HepG2 (cell line): Measurements from ENCODE around the gene APOA1. TPM values are rescaled to one million over a fixed set of nuclear protein-coding genes. Genes with fewer than 3 reads are reported as not detected.

Source experiments
- DPF2 ChIP-seq: sonication (generic); formaldehyde crosslinking; IDR thresholded peaks from 2 replicates; pipeline ENCODE4 v1.4.0; 2020; ENCODE audit warnings: mild to moderate bottlenecking, low read depth, missing genetic modification reagents, borderline replicate concordance
- MATR3 ChIP-seq: sonication (generic); formaldehyde crosslinking; IDR thresholded peaks from 2 replicates; pipeline ENCODE4 v1.4.0; 2020; ENCODE audit warnings: missing genetic modification reagents
- MIER2 ChIP-seq: IDR thresholded peaks from 2 replicates; pipeline ENCODE4 v1.6.1; 2016; ENCODE audit warnings: missing biosample characterization, missing genetic modification reagents
- MLLT10 ChIP-seq: sonication (generic); formaldehyde crosslinking; IDR thresholded peaks from 2 replicates; pipeline ENCODE4 v1.4.0; 2020; ENCODE audit warnings: missing genetic modification reagents
- MXI1 ChIP-seq: IDR thresholded peaks from 3 replicates; pipeline ENCODE4 v1.6.1; 2012; ENCODE audit warnings: low read depth, low read length, inconsistent platforms, borderline replicate concordance
- NFE2 ChIP-seq: sonication (generic); formaldehyde crosslinking; IDR thresholded peaks from 2 replicates; pipeline ENCODE4 v1.4.0; 2020; ENCODE audit warnings: missing genetic modification reagents
- PHF20 ChIP-seq: sonication (generic); formaldehyde crosslinking; IDR thresholded peaks from 2 replicates; pipeline ENCODE4 v1.5.0; 2020; ENCODE audit warnings: mild to moderate bottlenecking, missing genetic modification reagents
- PLRG1 ChIP-seq: fragments of 450-650 bp; conservative IDR thresholded peaks from 2 replicates; pipeline ENCODE4 v1.6.1; 2016
- POLR2AphosphoS2 ChIP-seq: IDR thresholded peaks from 2 replicates; pipeline ENCODE4 v1.6.1; 2011; ENCODE audit warnings: low read depth, low read length, improper control_type of control experiment
- SMARCE1 ChIP-seq: fragments of 450-650 bp; IDR thresholded peaks from 2 replicates; pipeline ENCODE4 v1.6.1; 2017; ENCODE audit warnings: borderline replicate concordance
- SSRP1 ChIP-seq: IDR thresholded peaks from 2 replicates; pipeline ENCODE4 v1.6.1; 2016; ENCODE audit warnings: control low read depth
- TMF1 ChIP-seq: sonication (generic); formaldehyde crosslinking; IDR thresholded peaks from 2 replicates; pipeline ENCODE4 v1.8.1; 2022; ENCODE audit warnings: low read depth, missing genetic modification reagents
- ZNF235 ChIP-seq: sonication (generic); formaldehyde crosslinking; IDR thresholded peaks from 2 replicates; pipeline ENCODE4 v1.8.1; 2023; ENCODE audit warnings: mild to moderate bottlenecking, missing genetic modification reagents, borderline replicate concordance
- ZNF781 ChIP-seq: sonication (generic); formaldehyde crosslinking; IDR thresholded peaks from 2 replicates; pipeline ENCODE4 v1.5.1; 2020; ENCODE audit warnings: borderline replicate concordance, mild to moderate bottlenecking, missing genetic modification reagents; ENCODE audit errors: not compliant biosample characterization
- polyA plus RNA-seq, 8 experiments: library from polyadenylated mRNA; depleted of rRNA in 3 of 8; stranded (reverse) in 7 of 8; unstranded in 1 of 8; fragments of >200 nt; fragmentation: Illumina TruSeq in 4 of 8; extraction: Trizol in 4 of 8; gene quantifications; 2 replicates each; pipeline versions ENCODE4 v1.2.1 to v1.2.3, GENCODE V29; 2011 to 2016; ENCODE audit warnings: low read depth in 4 of 8, missing spikeins in 1 of 8, mixed read lengths in 1 of 8; ENCODE audit not compliant: insufficient read depth in 1 of 8
- total RNA-seq, 5 experiments: library from RNA; depleted of rRNA; stranded (reverse); fragments of >200 nt; fragmentation: Illumina TruSeq; extraction: Trizol; gene quantifications; 2 replicates each; pipeline ENCODE4 v1.2.3, GENCODE V29; 2016; ENCODE audit warnings: low read depth in 1 of 5
- TF ChIP-seq, protein P1 (sequence below): sonication (generic); formaldehyde crosslinking; IDR thresholded peaks from 2 replicates; pipeline ENCODE4 v1.4.0; 2020; ENCODE audit warnings: missing genetic modification reagents, borderline replicate concordance
- TF ChIP-seq, protein P2 (sequence below): sonication (generic); formaldehyde crosslinking; conservative IDR thresholded peaks from 2 replicates; pipeline ENCODE4 v1.8.0; 2022; ENCODE audit warnings: missing genetic modification reagents
- TF ChIP-seq, protein P3 (sequence below): sonication (generic); formaldehyde crosslinking; IDR thresholded peaks from 2 replicates; pipeline ENCODE4 v1.5.0; 2020; ENCODE audit warnings: missing genetic modification reagents
- TF ChIP-seq, protein P4 (sequence below): sonication (generic); formaldehyde crosslinking; IDR thresholded peaks from 2 replicates; pipeline ENCODE4 v1.5.0; 2020; ENCODE audit warnings: mild to moderate bottlenecking, missing genetic modification reagents
- TF ChIP-seq, protein P5 (sequence below): sonication (generic); formaldehyde crosslinking; IDR thresholded peaks from 2 replicates; pipeline ENCODE4 v1.4.0; 2020; ENCODE audit warnings: missing genetic modification reagents

Gene APOA1
- total and polyA plus RNA-seq, 2 of the 13 experiments (the other 11 are each of a cell fraction or from before 2014, with no cell fraction given), result 1,973 to 5,485 TPM

DNA sequence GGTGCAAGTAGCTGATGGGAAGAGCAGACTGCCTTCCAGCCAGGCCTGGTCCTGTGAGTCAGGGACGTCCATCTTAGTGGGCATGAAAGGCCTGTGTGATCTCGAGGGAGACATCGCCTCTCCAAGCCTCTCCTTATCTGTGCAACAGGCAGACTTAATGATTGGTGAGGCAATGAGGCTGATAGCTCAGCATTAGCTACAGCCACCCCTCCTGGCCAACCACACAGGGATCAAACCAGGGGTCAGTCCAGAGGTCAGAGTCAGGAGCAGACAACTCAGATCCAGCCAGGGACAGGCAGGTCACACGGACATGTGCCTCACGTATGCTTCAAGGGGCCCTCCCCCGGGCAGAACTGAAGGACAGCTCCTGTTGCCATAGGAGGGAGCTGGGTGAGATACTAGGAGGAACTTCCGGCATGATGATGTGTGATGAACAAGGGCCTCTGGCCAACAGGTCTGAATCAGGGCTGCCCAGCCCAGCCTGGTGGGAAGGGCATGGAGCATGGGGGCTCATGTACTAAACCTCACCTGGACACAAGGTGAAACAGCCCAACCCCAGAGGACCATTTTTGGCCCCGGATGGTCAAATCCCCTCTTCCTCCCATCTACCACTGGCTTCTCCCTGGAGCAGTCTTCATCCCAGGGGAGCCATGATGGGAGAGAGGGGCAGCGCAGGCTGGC lies 10.5 kb downstream of the APOA1 start (continued):
- TF ChIP-seq, protein P1, sequence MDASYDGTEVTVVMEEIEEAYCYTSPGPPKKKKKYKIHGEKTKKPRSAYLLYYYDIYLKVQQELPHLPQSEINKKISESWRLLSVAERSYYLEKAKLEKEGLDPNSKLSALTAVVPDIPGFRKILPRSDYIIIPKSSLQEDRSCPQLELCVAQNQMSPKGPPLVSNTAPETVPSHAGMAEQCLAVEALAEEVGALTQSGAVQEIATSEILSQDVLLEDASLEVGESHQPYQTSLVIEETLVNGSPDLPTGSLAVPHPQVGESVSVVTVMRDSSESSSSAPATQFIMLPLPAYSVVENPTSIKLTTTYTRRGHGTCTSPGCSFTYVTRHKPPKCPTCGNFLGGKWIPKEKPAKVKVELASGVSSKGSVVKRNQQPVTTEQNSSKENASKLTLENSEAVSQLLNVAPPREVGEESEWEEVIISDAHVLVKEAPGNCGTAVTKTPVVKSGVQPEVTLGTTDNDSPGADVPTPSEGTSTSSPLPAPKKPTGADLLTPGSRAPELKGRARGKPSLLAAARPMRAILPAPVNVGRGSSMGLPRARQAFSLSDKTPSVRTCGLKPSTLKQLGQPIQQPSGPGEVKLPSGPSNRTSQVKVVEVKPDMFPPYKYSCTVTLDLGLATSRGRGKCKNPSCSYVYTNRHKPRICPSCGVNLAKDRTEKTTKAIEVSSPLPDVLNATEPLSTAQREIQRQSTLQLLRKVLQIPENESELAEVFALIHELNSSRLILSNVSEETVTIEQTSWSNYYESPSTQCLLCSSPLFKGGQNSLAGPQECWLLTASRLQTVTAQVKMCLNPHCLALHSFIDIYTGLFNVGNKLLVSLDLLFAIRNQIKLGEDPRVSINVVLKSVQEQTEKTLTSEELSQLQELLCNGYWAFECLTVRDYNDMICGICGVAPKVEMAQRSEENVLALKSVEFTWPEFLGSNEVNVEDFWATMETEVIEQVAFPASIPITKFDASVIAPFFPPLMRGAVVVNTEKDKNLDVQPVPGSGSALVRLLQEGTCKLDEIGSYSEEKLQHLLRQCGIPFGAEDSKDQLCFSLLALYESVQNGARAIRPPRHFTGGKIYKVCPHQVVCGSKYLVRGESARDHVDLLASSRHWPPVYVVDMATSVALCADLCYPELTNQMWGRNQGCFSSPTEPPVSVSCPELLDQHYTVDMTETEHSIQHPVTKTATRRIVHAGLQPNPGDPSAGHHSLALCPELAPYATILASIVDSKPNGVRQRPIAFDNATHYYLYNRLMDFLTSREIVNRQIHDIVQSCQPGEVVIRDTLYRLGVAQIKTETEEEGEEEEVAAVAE (CRISPR knock-in tag), result no peak
- TF ChIP-seq SMARCE1, result no peak
- TF ChIP-seq, protein P2, sequence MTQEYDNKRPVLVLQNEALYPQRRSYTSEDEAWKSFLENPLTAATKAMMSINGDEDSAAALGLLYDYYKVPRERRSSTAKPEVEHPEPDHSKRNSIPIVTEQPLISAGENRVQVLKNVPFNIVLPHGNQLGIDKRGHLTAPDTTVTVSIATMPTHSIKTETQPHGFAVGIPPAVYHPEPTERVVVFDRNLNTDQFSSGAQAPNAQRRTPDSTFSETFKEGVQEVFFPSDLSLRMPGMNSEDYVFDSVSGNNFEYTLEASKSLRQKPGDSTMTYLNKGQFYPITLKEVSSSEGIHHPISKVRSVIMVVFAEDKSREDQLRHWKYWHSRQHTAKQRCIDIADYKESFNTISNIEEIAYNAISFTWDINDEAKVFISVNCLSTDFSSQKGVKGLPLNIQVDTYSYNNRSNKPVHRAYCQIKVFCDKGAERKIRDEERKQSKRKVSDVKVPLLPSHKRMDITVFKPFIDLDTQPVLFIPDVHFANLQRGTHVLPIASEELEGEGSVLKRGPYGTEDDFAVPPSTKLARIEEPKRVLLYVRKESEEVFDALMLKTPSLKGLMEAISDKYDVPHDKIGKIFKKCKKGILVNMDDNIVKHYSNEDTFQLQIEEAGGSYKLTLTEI (CRISPR knock-in tag), result no peak
- no peak for TF ChIP-seq NFE2
- TF ChIP-seq, protein P3, sequence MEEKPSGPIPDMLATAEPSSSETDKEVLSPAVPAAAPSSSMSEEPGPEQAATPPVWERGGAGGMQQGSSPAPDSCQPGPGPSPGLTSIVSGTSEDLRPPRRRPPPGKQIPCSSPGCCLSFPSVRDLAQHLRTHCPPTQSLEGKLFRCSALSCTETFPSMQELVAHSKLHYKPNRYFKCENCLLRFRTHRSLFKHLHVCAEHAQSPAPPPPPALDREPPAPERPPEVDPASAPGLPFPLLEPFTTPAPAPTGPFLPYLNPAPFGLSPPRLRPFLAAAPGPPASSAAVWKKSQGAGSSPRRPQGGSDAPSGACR (CRISPR knock-in tag), result peak; percentile 58; the same call in 1 of the 2 replicates
- no peak for TF ChIP-seq POLR2AphosphoS2
- no peak for TF ChIP-seq PLRG1
- no peak for TF ChIP-seq MATR3 (CRISPR knock-in tag)
- TF ChIP-seq, protein P4, sequence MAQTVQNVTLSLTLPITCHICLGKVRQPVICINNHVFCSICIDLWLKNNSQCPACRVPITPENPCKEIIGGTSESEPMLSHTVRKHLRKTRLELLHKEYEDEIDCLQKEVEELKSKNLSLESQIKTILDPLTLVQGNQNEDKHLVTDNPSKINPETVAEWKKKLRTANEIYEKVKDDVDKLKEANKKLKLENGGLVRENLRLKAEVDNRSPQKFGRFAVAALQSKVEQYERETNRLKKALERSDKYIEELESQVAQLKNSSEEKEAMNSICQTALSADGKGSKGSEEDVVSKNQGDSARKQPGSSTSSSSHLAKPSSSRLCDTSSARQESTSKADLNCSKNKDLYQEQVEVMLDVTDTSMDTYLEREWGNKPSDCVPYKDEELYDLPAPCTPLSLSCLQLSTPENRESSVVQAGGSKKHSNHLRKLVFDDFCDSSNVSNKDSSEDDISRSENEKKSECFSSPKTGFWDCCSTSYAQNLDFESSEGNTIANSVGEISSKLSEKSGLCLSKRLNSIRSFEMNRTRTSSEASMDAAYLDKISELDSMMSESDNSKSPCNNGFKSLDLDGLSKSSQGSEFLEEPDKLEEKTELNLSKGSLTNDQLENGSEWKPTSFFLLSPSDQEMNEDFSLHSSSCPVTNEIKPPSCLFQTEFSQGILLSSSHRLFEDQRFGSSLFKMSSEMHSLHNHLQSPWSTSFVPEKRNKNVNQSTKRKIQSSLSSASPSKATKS (CRISPR knock-in tag), result no peak
- no peak for TF ChIP-seq ZNF781
- TF ChIP-seq MXI1, result peak; percentile 63; the same call in 1 of the 3 replicates
- TF ChIP-seq SSRP1, result no peak
- TF ChIP-seq MIER2, result 0 out of 2 replicates have a peak, but pooled peaks have one; percentile 25
- no peak for TF ChIP-seq TMF1
- no peak for TF ChIP-seq MLLT10 (CRISPR knock-in tag)
- TF ChIP-seq, protein P5, sequence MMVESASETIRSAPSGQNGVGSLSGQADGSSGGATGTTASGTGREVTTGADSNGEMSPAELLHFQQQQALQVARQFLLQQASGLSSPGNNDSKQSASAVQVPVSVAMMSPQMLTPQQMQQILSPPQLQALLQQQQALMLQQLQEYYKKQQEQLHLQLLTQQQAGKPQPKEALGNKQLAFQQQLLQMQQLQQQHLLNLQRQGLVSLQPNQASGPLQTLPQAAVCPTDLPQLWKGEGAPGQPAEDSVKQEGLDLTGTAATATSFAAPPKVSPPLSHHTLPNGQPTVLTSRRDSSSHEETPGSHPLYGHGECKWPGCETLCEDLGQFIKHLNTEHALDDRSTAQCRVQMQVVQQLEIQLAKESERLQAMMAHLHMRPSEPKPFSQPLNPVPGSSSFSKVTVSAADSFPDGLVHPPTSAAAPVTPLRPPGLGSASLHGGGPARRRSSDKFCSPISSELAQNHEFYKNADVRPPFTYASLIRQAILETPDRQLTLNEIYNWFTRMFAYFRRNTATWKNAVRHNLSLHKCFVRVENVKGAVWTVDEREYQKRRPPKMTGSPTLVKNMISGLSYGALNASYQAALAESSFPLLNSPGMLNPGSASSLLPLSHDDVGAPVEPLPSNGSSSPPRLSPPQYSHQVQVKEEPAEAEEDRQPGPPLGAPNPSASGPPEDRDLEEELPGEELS (CRISPR knock-in tag), result peak; percentile 90
- TF ChIP-seq ZNF235 (CRISPR knock-in tag), result 0 out of 2 replicates have a peak, but pooled peaks have one; percentile 70
- TF ChIP-seq PHF20 (CRISPR knock-in tag), result peak; percentile 56; the same call in 1 of the 2 replicates
- 0 out of 2 replicates have a peak, but pooled peaks have one; percentile 36 for TF ChIP-seq DPF2 (CRISPR knock-in tag)
